GM21423 (cell line): ENCODE data around the gene RIMKLB.
"Not testable (repeated sequence)": the region's sequence is repeated elsewhere in the genome, so short reads cannot be mapped to it uniquely, and the experiment has no call there.

Experiments
- ATAC-seq: cut with Tn5 transposase; IDR thresholded peaks from one replicate; pipeline ENCODE4 v1.9.1; 2021; ENCODE audit warnings: mild to moderate bottlenecking, moderate library complexity; ENCODE audit not compliant: unreplicated experiment

RIMKLB gene

GRCh38 chr12:8770499-8770898 is 72.7 kb downstream of the RIMKLB start:
- no peak for ATAC-seq

- ATAC-seq = no peak
Observed at GRCh38 chr12:8771072-8771471, 73.3 kb downstream of the RIMKLB start.

DNA sequence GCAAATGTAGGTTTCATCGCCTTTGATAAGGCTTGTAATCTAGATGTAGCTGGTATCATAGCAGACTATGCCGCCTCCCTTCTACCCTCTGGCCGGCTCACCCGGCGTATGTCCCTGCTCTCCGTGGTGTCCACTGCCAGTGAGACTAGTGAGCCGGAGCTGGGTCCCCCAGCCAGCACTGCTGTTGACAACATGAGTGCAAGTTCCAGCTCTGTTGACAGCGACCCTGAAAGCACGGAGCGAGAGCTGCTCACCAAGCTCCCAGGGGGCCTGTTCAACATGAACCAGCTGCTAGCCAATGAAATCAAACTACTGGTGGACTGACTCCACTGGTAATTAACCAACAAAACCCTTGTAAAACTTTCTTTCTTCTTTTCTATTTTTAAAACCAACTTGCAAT is 75.7 kb downstream of the RIMKLB start:
- no peak for ATAC-seq

DNA sequence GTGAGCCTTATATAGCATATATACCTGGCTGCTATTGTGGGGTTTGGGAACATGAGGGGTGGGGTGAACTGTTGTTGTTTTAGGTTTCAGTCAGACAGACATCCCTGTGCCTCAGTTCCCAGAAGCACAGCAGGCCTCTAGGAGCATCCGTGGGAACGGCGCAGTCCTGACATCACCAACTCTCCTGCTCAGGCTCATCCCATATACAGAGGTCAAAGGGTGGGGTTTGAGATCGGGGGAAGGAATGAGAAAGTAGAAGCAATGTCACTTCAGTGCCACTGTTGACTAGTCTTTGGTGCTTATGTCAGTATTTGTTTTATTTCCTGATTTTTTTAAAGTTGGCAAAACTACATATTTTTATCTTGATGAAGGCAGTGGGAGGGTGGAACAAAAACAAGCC is 81.5 kb downstream of the RIMKLB start:
- ATAC-seq = no peak

GRCh38 chr12:8779862-8780261 is 82.1 kb downstream of the RIMKLB start:
- no peak for ATAC-seq

DNA sequence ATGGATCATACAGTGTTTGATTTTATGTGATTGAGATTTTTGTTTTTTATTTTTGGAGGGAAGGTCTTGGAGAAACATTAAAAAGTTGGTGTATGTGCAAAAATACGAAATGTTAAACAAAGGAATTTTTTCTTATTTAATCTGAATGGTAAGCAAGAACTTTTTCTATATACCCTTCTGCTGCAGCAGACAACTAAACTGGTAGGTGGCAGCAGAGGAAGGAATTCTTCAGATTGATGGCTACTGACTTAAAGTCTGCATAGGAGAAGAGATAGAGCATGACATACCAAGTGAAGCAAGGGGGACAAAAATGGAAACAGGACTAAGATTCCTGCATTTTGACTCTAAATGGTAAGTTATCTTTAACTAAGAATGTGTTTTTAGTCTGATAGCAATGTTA is 82.6 kb downstream of the RIMKLB start:
- ATAC-seq = no peak

DNA sequence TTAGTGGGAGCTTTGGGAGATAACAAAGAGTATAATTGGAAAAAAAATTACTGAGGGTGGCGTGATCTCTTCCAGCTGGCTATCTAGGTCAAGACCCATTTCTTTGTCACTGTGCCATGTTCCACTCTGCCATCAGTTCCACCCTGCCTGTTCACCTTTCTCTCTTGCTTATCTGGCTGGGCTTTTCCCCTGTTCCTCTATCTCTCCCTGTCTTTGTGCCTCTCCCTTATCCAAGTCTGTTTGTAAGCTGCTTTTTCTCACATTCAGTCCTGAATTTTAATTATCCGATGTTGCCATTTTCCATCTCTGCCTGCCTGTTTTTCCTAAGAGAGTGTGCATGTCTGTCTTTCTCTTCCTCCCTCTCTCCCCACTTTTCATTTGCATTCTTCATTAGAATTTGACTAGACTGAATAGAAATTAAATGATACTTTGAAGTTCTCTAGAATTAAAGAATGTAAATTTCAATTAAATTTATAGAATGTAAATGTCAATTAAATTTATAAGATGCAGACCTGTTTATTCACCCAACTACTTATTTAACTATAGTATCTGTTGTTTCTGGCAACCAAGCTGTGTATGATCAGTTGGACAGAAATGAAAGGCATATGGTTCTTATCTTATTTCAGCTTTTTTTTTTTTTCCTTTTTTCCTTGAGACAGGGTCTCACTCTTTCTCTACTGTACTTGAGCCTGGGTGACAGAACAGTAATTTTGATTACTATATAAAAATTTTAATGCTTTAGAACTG is 83.8 kb downstream of the RIMKLB start:
- ATAC-seq = no peak

DNA sequence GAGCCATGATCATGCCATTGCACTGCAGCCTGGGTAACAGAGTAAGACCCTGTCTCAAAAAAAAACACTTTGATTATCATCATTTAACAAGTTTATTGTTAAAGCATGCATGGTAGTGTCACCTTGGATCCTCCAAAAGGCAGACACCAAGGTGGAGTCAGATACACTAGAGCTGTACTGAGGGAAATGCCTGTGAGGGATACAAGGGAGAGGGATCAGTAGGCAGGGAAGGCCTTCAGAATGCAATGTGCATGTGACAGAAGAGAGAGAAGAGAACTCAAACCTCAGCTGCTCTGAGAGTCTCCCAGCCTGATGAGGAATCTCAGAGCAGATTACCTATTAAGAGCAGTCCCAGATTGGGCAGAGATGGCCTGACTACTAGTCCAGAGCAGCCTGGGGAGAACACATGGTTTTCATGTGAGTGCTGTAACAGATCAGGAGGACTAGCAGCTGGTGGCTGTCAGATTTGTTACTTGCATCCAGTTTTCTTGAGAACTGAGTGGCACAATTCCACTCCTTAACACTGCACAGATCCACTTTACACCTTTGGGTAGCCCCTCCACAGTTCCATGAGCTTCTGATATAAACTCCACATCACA is 86.6 kb downstream of the RIMKLB start:
- no peak for ATAC-seq

DNA sequence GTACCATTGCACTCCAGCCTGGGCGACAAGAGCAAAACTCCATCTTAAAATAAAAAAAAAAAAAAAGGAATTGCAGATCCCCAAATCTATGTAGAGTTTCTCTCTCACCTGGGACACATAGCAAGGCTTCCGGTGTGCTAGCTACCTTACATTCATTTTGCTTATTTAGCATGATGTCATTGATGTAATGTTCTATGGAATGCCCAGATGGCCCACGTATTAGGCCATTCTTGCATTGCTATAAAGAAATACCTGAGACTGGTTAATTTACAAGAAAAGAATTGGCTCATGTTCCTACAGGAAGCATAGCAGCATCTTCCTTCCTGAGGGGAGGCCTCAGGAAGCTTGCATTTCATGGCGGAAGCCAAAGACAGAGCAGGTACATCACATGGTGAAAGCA is 87.7 kb downstream of the RIMKLB start:
- ATAC-seq = no peak

- not testable (repeated sequence) for ATAC-seq
Observed at GRCh38 chr12:8787206-8787605, 89.4 kb downstream of the RIMKLB start.

DNA sequence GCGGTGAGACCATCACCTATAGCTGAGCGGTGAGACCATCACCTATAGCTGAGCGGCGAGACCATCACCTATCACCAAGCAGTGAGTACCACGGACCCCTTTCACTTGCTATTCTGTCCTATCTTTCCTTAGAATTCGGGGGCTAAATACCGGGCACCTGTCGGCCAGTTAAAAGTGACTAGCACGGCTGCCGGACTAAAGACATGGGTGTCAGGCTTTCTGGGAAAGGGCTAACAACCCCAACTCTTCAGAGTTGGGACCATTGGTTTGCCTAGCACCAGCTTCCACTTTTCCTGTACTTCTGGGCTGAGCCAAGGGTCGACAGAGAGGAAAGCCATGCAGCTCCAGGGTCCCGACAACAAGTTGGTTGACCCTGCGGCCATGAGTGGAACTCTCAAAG is 90.9 kb downstream of the RIMKLB start:
- ATAC-seq = not testable (repeated sequence)

DNA sequence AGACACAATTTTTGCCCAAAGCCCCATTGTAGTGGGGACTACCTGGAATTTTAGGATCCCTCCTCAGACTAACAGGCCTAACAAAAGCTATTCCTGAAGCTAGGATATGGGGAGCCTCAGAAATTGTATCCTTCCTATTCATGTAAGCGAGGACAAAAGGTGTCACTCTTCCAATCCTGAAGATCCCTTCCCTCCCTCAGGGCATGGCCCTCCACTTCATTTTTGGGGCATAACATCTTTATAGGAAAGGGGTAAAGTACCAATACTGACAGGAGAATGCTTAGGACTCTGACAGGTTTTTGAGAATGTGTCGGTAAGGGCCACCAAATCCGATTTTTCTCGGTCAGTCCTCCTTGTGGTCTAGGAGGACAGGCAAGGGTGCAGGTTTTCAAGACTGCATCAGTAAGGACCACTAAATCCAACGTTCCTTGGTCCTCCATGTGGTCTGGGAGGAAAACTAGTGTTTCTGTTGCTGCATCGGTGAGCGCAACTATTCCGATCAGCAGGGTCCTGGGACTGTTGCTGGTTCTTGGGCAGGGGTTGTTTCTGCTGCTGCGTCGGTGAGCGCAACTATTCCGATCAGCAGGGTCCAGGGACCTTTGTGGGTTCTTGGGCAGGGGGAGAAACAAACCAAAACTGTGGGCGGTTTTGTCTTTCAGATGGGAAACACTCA is 91.7 kb downstream of the RIMKLB start:
- ATAC-seq = not testable (repeated sequence)

GRCh38 chr12:8793226-8793625 is 95.4 kb downstream of the RIMKLB start:
- ATAC-seq = not testable (repeated sequence)

GRCh38 chr12:8794611-8795010 is 96.8 kb downstream of the RIMKLB start:
- not testable (repeated sequence) for ATAC-seq

GRCh38 chr12:8796831-8797626 is 99.2 kb downstream of the RIMKLB start:
- no peak for ATAC-seq

GRCh38 chr12:8801213-8801612 is 103.4 kb downstream of the RIMKLB start:
- not testable (repeated sequence) for ATAC-seq

DNA sequence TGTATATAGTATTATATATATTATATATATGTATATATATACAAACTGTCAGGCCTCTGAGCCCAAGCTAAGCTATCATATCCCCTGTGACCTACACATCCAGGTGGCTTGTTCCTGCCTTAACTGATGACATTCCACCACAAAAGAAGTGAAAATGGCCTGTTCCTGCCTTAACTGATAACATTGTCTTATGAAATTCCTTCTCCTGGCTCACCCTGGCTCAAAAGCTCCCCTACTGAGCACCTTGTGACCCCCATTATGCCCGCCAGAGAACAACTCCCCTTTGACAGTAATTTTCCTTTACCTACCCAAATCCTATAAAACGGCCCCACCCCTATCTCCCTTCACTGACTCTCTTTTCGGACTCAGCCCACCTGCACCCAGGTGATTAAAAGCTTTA is 107.0 kb downstream of the RIMKLB start:
- not testable (repeated sequence) for ATAC-seq

- not testable (repeated sequence) for ATAC-seq
Observed at GRCh38 chr12:8805487-8805886, 107.7 kb downstream of the RIMKLB start.

- ATAC-seq = not testable (repeated sequence)
Observed at GRCh38 chr12:8807084-8807483, 109.3 kb downstream of the RIMKLB start.

DNA sequence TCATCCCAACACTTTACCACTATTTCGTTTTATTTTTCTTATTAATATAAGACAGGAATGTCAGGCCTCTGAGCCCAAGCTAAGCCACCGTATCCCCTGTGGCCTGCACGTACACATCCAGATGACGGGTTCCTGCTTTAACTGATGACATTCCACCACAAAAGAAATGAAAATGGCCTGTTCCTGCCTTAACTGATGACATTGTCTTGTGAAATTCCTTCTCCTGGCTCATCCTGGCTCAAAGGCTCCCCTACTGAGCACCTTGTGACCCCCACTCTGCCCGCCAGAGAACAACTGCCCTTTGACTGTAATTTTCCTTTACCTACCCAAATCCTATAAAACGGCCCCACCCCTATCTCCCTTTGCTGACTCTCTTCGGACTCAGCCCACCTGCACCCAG is 112.3 kb downstream of the RIMKLB start:
- ATAC-seq = not testable (repeated sequence)
